HG02884 (cell line): ENCODE measurements around the gene CHST10.
"Not testable (repeated sequence)": the region's sequence is repeated elsewhere in the genome, so short reads cannot be mapped to it uniquely, and the experiment has no call there.

ENCODE experiments used
- ATAC-seq: cut with Tn5 transposase; IDR thresholded peaks from one replicate; pipeline ENCODE4 v1.9.1; 2021; ENCODE audit warnings: mild to moderate bottlenecking, moderate library complexity; ENCODE audit not compliant: unreplicated experiment

The CHST10 gene

DNA sequence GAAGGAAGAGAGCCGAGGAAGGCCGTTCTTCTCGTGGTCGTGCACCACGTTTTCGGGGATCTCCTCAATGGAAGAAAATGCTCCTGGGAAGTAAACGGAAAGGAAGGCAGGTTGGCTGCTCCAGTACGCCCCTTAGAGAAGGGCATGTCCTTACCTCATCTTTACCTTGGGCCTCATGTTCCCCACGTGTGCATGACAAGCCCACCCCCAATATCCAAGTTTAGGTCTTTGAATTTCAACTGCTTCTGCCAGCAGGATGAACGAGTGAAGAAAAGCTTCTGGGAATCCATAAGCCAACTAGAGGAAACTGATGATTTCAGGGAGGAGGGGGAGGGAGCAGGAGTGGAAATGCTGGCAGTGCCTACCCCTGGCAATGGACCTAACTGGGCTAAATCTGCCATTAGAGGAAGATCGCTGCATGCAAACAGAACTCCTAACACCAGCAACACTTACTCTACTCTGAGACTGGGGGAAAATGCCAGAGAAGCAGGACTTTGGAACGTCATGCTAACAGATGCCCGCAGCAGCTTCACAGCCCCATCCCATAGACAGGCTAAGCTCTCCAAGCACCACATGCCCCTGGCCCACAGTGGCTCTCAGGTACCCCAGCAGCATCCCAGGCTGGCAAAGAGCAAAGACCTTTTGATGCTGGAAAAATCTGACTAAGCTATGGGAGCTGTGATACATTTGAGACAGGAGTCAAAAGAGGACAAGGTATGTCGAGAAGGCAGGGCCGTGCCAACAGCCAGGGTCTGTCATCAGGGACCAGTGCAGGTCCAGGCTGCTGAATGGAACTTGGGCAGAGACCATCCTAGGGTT lies 21.7 kb downstream of the CHST10 start:
- ATAC-seq, result no peak

DNA sequence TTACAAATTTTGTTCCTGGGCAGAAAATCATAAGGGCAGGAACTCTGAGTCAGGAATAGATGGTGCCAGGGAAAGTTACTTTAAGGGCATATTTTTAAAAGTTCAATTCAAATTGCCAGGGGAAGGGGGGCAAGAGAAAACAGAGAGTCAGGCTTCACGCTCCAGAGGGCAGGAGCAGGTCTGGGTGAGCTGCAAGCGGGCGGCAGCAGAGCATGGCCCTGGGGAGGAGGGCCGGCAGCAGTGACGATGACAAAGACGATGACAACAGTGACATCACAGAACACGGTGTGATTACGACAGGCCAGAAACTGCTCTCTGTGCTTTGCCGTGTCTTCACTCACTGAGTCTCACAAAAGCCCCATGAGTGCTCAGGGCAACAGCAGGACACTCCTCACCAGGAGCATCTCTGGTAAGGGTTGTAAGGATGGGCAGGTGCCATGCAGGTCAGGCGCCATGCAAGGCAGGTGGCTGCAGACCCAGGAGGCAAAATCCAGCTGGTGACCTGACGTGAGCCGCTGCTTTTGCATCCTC lies 23.3 kb downstream of the CHST10 start:
- peak; percentile 42 for ATAC-seq

DNA sequence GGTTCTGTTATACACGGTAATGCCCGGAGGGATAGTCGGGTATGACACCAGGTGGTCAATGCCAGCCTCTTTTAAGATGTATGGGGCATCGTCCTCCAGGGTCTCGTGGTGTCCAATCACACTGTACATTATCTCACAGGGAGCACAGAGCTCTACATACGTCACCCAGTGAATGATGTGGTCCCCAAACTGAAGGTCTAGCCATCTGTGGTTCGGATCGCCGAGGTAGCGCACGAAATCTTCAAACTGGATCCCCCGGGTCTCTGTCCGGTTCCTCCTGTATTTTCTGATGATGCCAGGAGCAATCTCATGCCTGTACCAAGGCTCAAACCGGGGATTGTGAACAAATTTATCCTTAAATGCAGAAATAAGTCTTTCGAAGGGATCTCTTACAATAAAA lies 24.1 kb downstream of the CHST10 start:
- no peak for ATAC-seq

DNA sequence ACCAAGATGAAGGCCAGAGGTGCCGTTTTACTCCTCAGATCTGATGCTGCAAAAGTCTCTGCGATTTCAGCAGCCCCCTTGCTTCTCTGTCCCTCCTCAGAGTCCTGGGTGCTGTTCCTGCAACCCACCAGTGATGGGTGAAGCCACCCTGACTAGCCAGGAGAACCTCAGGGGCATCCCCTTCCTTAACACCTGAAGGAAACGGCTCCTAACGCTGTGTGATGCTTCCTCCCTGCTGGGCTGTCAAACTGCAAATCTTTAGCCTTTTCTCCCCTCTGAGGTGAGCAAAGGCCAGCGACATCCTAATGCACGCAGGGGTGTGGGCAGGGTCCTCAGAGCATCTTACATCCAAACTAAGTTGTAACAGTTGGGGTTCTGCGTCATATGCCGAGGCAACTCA lies 24.8 kb downstream of the CHST10 start:
- ATAC-seq, result no peak

DNA sequence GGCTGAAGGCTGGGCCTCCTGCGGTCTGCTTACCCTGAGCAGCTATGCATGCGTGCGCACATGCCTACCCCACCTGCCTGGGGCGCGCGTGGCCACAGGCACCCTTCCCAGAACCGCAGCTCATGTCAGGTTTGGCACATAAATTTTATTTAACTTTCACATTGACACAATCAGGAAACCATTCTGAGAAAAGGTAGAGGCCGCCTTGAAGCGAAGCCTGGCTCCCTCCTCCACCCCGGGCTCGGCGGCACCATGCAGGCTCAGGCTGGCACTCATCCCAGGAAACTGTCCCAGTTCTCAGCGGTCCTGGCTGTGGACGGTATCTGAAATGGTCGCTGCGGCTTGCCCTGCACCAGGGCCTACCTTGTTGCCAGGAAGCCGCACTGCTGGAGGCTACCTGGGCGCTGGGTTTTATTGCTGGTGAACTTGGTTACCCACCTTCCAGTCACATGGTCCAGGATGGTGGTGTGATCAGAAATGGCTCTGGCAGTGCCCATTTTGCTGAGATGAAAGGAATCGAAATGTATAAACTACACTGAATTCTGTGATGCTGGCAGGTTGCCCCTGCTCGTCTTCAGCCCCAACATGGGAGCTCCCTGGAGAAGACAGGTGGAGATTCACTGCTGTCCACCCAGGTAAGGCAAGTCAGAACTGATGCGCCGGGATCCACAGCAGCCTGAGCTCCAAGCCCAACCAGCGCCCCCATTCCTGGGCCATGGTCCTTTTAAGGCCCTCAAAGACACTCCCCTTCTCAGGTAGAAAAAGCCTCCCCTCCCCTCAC lies 25.5 kb downstream of the CHST10 start:
- no peak for ATAC-seq

DNA sequence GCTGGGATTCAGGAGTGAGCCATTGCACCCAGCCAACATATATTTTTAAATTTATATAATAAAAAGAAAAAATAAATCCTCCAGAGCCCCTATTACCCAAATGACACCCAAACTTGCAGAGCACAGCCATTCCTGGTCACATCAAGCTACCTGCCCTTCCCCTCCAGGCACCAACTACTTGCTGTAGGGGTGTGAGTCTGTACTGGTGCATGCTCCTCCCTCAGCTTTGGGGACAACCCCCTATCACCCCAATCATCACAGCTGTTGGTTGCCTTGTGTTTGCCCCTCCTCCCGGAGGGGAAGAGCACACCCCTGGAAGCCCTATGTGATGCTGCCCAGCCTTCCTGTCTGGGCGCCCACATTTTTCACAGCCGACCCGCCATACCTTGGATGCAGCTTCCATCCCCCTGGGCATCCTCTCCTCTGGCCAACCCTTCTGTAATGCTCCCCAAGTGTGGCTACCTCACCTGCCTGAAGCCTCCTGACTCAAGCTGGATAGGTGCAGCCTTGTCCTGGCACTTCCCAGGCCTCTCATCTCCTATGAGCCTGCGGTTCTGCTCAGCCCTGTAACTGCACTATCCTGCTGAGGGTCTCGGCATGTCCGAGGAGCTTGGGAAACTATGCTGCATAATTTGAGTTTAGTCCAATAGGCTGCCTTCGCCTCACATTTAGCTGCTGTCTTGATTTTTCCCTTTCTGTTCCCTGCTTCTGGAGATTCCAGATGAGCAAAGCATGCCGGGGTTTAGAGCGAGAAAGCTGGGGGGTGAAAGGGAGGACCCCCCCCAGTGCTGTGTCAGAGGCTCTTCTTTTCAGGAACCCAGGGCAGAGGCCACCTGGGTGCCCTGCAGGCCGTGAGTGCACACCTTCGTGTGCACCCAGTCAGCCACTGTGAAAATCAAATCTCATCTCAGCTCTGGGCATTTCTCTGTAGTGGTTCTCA lies 27.2 kb downstream of the CHST10 start:
- ATAC-seq, result no peak

DNA sequence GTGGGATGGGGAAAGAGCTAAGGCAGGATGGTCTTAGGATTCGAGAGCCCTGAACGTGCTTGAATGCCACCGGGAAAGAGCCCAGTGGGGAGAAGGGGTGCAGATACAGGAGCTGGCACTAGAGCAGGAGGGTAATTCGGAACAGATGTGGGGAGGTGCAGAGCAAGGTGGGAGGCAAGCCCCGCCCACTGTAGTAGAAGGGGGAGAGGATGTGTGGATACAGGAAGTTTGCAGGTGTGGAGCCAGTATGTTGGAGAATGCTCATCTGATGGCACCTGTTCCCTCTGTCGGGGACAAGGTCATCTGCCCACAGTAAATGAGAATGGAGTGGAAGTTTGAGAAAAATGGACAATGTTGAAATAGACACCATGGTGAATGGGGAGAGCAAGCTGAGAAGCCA lies 28.8 kb downstream of the CHST10 start:
- ATAC-seq, result no peak

DNA sequence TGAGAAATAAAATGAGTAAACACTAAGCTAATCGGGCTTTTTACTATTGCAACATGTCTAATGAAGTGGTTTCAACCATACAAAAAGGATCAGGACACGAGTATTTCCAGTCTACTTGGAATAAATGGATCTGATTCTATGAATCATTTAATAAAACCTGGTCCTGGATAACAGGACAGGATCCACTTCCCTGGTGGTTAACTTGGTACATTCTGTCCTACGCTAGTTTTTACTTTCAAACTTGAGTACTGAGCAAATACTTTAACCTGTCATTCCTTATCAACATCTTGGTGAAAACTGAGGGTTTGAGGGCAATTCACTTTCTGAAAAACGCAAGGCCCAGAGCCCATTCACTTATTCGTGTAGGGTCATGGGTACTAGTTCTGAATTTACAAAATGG lies 33.5 kb downstream of the CHST10 start:
- no peak for ATAC-seq

DNA sequence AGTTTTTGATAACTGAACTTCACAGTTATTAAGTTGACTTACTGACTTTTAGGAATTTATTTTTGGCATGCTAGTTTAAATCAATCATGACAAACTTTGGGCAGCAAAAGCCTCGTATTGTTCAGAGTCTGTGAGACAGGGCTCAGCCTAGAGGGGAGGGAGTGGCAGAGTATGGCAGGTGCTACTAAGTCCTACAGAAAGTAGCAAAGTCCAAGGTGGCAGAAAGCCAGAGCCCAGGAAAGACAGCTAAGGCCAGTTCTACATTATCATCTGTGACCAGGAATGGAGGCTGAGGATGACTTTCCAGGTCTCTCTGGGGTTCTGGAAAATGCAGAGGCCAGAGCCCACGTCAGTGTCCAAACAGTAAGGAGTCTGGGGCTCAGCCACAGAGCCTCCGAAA lies 34.2 kb downstream of the CHST10 start:
- no peak for ATAC-seq

DNA sequence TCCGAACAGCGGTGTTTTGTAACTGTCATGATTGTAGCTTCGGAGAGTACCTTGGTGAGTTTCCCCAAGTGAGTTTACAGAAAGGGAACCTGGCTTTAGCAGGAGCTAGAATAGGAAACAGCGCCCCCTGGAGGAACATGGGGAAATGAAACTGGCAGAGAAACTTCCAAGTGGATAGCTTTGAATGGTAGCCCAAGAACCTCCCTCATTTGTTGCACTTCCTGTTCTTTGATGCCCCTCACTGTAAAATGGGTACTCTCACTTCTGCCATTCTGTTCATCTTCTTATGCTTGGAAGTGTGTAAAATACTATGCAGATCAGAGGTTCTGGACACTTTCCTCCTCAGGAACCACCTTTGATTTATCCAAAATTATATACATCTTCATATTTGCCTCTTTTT lies 36.2 kb downstream of the CHST10 start:
- ATAC-seq, result no peak

DNA sequence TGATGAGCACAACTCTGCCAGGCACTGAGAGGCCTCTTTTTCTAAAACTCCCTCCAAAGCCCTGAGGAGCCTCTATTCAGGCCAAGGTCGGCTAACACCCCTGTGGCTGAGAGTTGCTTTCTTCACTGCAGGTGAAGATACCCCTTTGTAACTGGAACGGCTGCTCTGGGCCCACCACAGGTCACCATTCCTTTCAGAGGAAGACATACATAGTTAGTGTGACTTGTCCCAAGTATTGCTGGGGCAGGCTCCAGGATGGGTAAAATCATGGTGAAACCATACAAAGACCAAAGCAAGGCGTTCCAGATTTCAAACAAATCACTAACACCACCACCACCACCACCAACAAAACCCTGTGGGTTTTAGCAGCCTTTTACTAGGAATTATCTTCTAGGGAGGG lies 36.8 kb downstream of the CHST10 start:
- no peak for ATAC-seq

DNA sequence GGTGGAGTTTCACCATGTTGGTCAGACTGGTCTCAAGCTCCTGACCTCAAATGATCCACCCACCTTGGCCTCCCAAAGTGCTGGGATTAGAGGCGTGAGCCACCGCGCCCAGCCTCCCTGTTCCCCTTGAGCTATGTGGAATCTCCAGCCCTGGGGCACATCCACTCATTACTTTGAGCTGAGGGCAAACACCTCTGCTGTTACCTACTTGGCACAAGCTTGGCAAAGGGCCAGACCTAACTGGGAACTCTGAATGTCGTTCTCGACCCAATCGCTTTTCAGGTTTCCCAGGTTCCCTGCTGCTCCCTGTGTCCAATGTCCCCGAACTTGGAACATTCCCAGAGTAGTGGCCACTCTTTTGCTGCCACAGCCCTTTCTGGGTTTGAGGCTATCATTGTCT lies 40.6 kb downstream of the CHST10 start:
- no peak for ATAC-seq

DNA sequence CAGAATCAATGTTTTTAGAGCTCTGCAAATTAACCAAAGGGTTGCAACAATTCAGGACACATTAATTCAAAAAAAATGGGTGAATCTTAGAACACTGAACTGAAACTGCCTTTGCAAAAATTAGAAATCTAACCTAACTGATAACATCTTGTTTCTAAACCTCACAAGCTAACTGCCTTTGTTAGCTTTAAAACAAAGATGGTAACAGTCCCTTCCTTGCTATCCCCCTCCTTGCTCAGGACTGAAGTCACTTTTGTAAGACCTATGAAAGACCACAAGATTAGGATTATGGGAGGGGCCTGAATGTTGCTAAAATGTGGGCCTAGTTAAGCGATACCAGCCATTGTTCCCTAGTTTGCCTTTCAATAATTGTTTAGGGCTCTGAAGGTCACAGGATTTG lies 50.3 kb downstream of the CHST10 start:
- ATAC-seq, result no peak

DNA sequence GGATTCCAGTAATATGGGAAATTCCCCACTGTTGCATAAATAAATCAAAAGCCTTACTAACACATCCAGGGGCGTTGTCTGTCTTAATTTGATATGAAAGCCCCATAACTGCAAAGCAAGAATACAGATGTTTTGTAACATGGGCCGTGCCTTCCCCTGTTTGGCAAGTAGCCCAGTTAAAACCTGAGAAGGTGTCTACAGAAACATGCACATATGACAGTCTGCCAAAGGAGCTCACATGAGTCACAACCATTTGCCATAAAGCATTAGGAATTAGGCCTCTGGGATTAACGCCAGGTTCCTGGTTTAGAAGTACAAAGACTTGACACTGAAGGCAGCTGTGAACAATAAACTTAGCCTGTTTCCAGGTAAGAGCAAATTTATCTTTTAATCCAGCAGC lies 52.0 kb downstream of the CHST10 start:
- no peak for ATAC-seq

DNA sequence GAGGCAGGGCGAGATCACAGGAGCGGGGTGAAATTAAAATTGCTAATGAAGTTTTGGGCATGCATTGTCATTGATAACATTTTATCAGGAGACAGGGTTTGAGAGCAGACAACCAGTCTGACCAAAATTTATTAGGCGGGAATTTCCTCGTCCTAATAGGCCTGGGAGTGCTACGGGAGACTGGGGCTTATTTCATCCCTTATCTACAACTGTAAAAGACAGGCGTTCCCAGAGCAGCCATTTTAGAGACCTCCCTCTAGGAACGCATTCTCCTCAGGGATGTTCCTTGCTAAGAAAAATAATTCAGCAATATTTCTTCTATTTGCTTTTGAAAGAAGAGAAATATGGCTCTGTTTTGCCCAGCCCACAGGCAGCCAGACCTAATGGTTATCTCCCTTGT lies 55.2 kb downstream of the CHST10 start:
- not testable (repeated sequence) for ATAC-seq

DNA sequence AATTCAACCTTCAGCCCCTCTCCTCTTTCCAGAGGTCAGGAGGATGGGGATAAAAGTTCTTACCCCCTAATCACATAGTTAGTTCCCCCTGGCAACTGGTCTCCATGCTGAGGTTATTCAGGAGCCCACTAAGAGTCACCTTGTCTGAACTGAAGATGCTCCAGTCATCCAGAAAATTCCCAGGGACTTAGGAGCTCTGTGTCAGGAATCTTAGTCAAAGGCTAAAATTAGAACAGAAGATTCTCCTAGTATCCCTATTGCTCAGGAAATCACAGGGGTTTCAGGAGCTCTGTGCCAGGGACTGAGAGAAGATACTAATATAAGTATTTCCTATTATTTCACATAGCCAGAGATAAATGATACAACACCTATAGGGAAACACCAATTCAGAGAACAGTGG lies 57.9 kb downstream of the CHST10 start:
- ATAC-seq, result no peak

DNA sequence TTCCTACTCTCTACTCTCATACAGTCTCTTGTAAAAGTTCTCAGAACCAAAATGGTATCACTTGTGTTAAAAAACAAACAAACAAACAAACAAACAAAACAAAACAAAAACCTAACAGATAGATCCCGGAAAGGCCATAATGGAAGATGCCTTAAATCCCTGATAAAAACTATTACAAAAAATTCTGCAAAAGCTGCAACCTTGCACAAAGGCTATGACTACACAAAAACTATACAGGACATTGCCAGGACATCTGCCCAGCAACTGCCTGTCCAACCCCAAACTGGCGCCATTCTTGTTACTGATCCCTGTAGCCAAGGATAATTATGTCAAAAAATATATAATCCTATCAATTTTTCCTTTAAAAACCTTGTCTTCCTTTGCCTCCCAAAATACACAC lies 58.9 kb downstream of the CHST10 start:
- ATAC-seq, result no peak

DNA sequence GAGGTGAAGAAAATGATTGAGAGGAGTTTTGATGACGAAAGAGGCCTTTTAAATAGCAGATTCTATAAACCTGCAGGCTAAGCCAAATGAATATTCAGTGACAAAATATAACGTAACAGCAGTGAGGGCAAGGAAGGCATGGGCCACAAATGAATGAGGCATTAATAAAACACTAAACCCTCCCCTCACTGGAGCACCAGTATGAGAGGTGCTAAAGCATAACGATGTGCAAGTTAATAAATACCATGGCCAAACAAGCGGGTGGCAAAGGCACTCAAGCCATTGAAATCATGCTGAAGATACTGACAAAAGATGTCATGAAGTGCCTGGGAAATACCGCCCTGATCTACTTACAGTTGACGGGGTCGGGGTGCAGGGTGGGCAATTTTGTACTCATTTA lies 64.9 kb downstream of the CHST10 start:
- ATAC-seq, result no peak

DNA sequence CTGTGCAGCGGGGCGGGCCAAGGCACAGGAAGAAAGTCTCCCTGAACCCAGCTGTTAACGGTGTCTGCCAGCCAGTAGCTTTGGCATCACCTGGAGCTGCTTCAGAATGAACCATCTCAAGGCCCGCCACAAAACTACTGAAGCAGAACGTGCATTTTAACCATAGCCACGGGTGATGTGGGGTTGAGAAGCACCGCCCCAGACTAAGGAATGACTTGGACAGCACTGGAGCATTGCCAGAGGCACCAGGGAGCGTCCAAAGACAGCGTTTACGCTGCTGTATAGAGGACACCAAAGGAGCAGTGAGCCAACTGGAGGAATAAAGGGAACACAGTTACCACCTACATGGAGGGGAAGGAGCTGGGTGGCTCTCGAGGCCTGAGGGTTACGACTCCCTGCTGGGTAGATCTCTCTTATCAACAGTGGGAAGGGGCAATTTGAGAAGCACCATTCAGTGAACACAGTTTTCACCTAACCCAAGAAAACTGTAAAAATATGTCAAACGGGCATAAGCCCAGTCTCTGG lies 66.7 kb downstream of the CHST10 start:
- no peak for ATAC-seq

DNA sequence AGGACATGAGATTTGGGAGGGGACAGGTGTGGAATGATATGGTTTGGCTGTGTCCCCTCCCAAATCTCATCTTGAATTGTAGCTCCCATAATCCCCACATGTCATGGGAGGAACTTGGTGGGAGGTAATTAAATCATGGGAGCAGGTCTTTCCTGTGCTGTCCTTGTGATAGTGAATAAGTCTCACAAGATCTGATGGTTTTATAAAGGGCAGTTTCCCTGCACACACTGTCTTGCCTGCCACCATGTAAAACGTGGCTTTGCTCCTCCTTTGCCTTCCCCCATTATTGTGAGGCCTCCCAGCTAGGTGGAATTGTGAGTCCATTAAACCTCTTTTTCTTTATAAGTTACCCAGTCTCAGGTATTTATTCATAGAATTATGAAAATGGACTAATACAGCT lies 72.3 kb downstream of the CHST10 start:
- ATAC-seq, result not testable (repeated sequence)

DNA sequence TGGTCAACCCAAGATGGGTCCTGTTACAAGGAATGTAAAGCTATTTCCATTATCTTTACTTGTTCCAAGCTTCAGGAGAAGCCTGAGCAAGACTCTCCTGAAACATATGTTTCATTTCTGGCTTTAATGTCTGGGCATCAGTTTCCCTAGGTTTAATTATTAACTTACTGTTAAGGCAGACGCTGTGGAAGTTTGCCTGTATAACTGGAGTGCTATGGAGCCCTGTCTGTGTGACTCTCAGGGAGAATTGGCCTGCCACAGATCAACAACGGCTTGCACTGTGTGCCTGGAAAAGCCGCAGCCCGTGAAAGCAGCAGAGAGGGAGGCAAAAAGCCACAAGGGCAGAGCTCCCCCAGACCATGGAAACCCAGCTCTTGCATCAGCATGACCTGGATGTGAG lies 73.0 kb downstream of the CHST10 start:
- no peak for ATAC-seq
